WTC11 (cell line): ENCODE results near the gene ATP13A1. TPM values are rescaled to one million over a fixed set of nuclear protein-coding genes. Genes with fewer than 3 reads are reported as not detected.

ENCODE experiments used
- ATAC-seq: fragments of 200-7000 bp; cut with Tn5 transposase; 2 replicates; pipeline ENCODE4 v1.10.0; 2021; ENCODE audit warnings: mild to moderate bottlenecking, moderate library complexity
- Bru-seq: library from RNA; stranded (reverse); fragments of 400-500 nt; gene quantifications from one replicate; lab custom pipeline; 2021; lab: Mats Ljungman, UMichigan
- CTCF ChIA-PET: fragments of 300-600 bp; sonication (Branson Sonifier 250); formaldehyde crosslinking; loops from one replicate; lab custom pipeline; 2021; ENCODE audit warnings: antibody characterized with exemption; lab: Charles Lee
- POLR2A ChIA-PET: fragments of 350-600 bp; sonication (Branson Sonifier 250); formaldehyde crosslinking; loops from one replicate; lab custom pipeline; 2021; ENCODE audit warnings: antibody characterized with exemption; lab: Charles Lee
- DNase-seq: peaks from one replicate; pipeline ENCODE4 v3.0.0; 2021; ENCODE audit warnings: low spot score
- H3K27ac Mint-ChIP-seq: 2 replicates; pipeline ENCODE4 v1.8.0; 2021; ENCODE audit warnings: mixed read lengths
- H3K27me3 Mint-ChIP-seq: 2 replicates; pipeline ENCODE4 v1.8.0; 2021; ENCODE audit warnings: low read depth, mild to moderate bottlenecking, moderate library complexity, mixed read lengths
- H3K36me3 Mint-ChIP-seq: 2 replicates; pipeline ENCODE4 v1.8.0; 2021; ENCODE audit warnings: mixed read lengths
- H3K4me1 Mint-ChIP-seq: 2 replicates; pipeline ENCODE4 v1.8.0; 2022; ENCODE audit warnings: mixed read lengths
- H3K4me3 Mint-ChIP-seq: 2 replicates; pipeline ENCODE4 v1.8.0; 2021; ENCODE audit warnings: mild to moderate bottlenecking, moderate library complexity, mixed read lengths
- H3K9me3 Mint-ChIP-seq: 2 replicates; pipeline ENCODE4 v1.8.0; 2021; ENCODE audit warnings: mixed read lengths
- ATF6 ChIP-seq: sonication (generic); formaldehyde crosslinking; IDR thresholded peaks from 2 replicates; pipeline ENCODE4 v1.8.1; 2023; ENCODE audit warnings: mild to moderate bottlenecking, missing genetic modification reagents
- CREM ChIP-seq: sonication (generic); formaldehyde crosslinking; IDR thresholded peaks from 2 replicates; pipeline ENCODE4 v1.8.1; 2022; ENCODE audit warnings: mild to moderate bottlenecking, missing genetic modification reagents, moderate library complexity
- ELF4 ChIP-seq: sonication (generic); formaldehyde crosslinking; IDR thresholded peaks from 2 replicates; pipeline ENCODE4 v1.8.1; 2022; ENCODE audit warnings: low read depth, mild to moderate bottlenecking, moderate library complexity, missing genetic modification reagents
- ETV6 ChIP-seq: sonication (generic); formaldehyde crosslinking; IDR thresholded peaks from 2 replicates; pipeline ENCODE4 v1.8.1; 2022; ENCODE audit warnings: mild to moderate bottlenecking, missing genetic modification reagents
- FOXP1 ChIP-seq: sonication (generic); formaldehyde crosslinking; IDR thresholded peaks from 2 replicates; pipeline ENCODE4 v1.8.0; 2022; ENCODE audit warnings: missing genetic modification reagents, mild to moderate bottlenecking, moderate library complexity, borderline replicate concordance
- GABPB1 ChIP-seq: sonication (generic); formaldehyde crosslinking; IDR thresholded peaks from 2 replicates; pipeline ENCODE4 v1.8.1; 2023; ENCODE audit warnings: mild to moderate bottlenecking, missing genetic modification reagents
- GRHL2 ChIP-seq: fragments of 250-450 bp; sonication (Bioruptor Pico); IDR thresholded peaks from 2 replicates; pipeline ENCODE4 v1.8.0; 2022; ENCODE audit warnings: mild to moderate bottlenecking, moderate library complexity; ENCODE audit not compliant: insufficient replicate concordance, severe bottlenecking
- HMGXB4 ChIP-seq: sonication (generic); formaldehyde crosslinking; IDR thresholded peaks from 2 replicates; pipeline ENCODE4 v1.8.1; 2023; ENCODE audit warnings: mild to moderate bottlenecking, moderate library complexity, missing genetic modification reagents
- IRF2 ChIP-seq: sonication (generic); formaldehyde crosslinking; IDR thresholded peaks from 2 replicates; pipeline ENCODE4 v1.8.0; 2022; ENCODE audit warnings: low read depth, missing genetic modification reagents, borderline replicate concordance
- MXD4 ChIP-seq: fragments of 250-450 bp; sonication (Bioruptor Pico); IDR thresholded peaks from 2 replicates; pipeline ENCODE4 v1.8.0; 2021; ENCODE audit warnings: mild to moderate bottlenecking, moderate library complexity, borderline replicate concordance
- NFE2L1 ChIP-seq: sonication (generic); formaldehyde crosslinking; IDR thresholded peaks from 2 replicates; pipeline ENCODE4 v1.8.1; 2023; ENCODE audit warnings: missing genetic modification reagents
- NR2C2 ChIP-seq: sonication (generic); formaldehyde crosslinking; IDR thresholded peaks from 2 replicates; pipeline ENCODE4 v1.8.0; 2022; ENCODE audit warnings: mild to moderate bottlenecking, missing genetic modification reagents
- SMAD4 ChIP-seq: sonication (generic); formaldehyde crosslinking; IDR thresholded peaks from 2 replicates; pipeline ENCODE4 v1.8.0; 2022; ENCODE audit warnings: mild to moderate bottlenecking, missing genetic modification reagents
- SP1 ChIP-seq: sonication (generic); formaldehyde crosslinking; conservative IDR thresholded peaks from 2 replicates; pipeline ENCODE4 v1.8.1; 2022; ENCODE audit warnings: missing genetic modification reagents
- STAT6 ChIP-seq: sonication (generic); formaldehyde crosslinking; conservative IDR thresholded peaks from 2 replicates; pipeline ENCODE4 v1.8.1; 2023; ENCODE audit warnings: mild to moderate bottlenecking, low read depth, missing genetic modification reagents, moderate library complexity
- USF1 ChIP-seq: sonication (generic); formaldehyde crosslinking; IDR thresholded peaks from 2 replicates; pipeline ENCODE4 v1.8.0; 2022; ENCODE audit warnings: mild to moderate bottlenecking, missing genetic modification reagents
- ZNF219 ChIP-seq: sonication (generic); formaldehyde crosslinking; IDR thresholded peaks from 2 replicates; pipeline ENCODE4 v1.8.0; 2023; ENCODE audit warnings: missing genetic modification reagents, mild to moderate bottlenecking, borderline replicate concordance
- ZNF512 ChIP-seq: sonication (generic); formaldehyde crosslinking; IDR thresholded peaks from 2 replicates; pipeline ENCODE4 v1.8.1; 2022; ENCODE audit warnings: missing genetic modification reagents, borderline replicate concordance
- long read RNA-seq, 3 experiments: library from RNA in 1 of 3; library from capped mRNA in 1 of 3; library from polyadenylated mRNA in 1 of 3; unstranded in 2 of 3; stranded (forward) in 1 of 3; transcript quantifications; one replicate each; pipeline ENCODE4 v2.0.0, GENCODE V29; 2021
- total RNA-seq: library from RNA; stranded (reverse); gene quantifications from 3 replicates; pipeline ENCODE4 v1.2.3, GENCODE V29; 2021
- TF ChIP-seq, protein P1 (sequence below): sonication (generic); formaldehyde crosslinking; IDR thresholded peaks from 2 replicates; pipeline ENCODE4 v1.8.0; 2022; ENCODE audit warnings: missing genetic modification reagents
- TF ChIP-seq, protein P2 (sequence below): sonication (generic); formaldehyde crosslinking; IDR thresholded peaks from 2 replicates; pipeline ENCODE4 v1.8.1; 2022; ENCODE audit warnings: mild to moderate bottlenecking, moderate library complexity, missing genetic modification reagents

Gene ATP13A1
- 63.4 to 82.6 TPM (median 64.3 TPM) in 3 replicates for total RNA-seq
- Bru-seq, nascent RNA: percentile 70 among the genes with signal in this experiment
- long read RNA-seq, experiment 1, transcript ATP13A1-202 (26 exons, 3,861 nt): major isoform, 302 of 510 reads
- long read RNA-seq, experiment 1, partial matches to known transcripts: 46 of 510 reads
- long read RNA-seq, experiment 1, other reads (novel, unspliced or antisense): 162 of 510 reads
- long read RNA-seq, experiment 2, transcript ATP13A1-202 (26 exons, 3,861 nt): major isoform, 10 of 82 reads
- long read RNA-seq, experiment 2, partial matches to known transcripts: 37 of 82 reads
- long read RNA-seq, experiment 2, other reads (novel, unspliced or antisense): 35 of 82 reads
- long read RNA-seq, experiment 3, partial matches to known transcripts: 4 of 4 reads
- long read RNA-seq, experiment 3, other reads (novel, unspliced or antisense): 0 of 4 reads

GRCh38 chr19:19663256-19664120 is at the start of gene ATP13A1:
Gene ATP13A1 (minus strand): TSS chr19:19663676. CDS start chr19:19663666, 10 bp downstream.
- Mint-ChIP-seq H3K36me3 (peaks cover 15% of the 10 kb centered on the region), H3K4me3 (peak within 1 kb of the TSS; percentile 94), H3K27me3 (no peaks in the 10 kb centered on the region; the same call in 1 of the 2 replicates)
- TF ChIP-seq FOXP1 (CRISPR knock-in tag) (peak; percentile 54; the same call in 1 of the 2 replicates), MXD4 (CRISPR knock-in tag) (no peak), STAT6 (CRISPR knock-in tag) (0 out of 2 replicates have a peak, but pooled peaks have one; percentile 88), IRF2 (no peak), HMGXB4 (CRISPR knock-in tag) (peak; percentile 27; the same call in 1 of the 2 replicates), USF1 (CRISPR knock-in tag) (no peak), ELF4 (CRISPR knock-in tag) (no peak), ZNF512 (CRISPR knock-in tag) (no peak), SP1 (peak; percentile 89), CREM (CRISPR knock-in tag) (peak; percentile 69; the same call in 1 of the 2 replicates), NR2C2 (CRISPR knock-in tag) (no peak), GRHL2 (CRISPR knock-in tag) (no peak), NFE2L1 (0 out of 2 replicates have a peak, but pooled peaks have one; percentile 57), ATF6 (CRISPR knock-in tag) (no peak), ZNF219 (no peak), SMAD4 (CRISPR knock-in tag) (no peak), ETV6 (CRISPR knock-in tag) (peak; percentile 83; the same call in 1 of the 2 replicates), GABPB1 (peak; percentile 59; the same call in 1 of the 2 replicates)
- TF ChIP-seq, protein P1, sequence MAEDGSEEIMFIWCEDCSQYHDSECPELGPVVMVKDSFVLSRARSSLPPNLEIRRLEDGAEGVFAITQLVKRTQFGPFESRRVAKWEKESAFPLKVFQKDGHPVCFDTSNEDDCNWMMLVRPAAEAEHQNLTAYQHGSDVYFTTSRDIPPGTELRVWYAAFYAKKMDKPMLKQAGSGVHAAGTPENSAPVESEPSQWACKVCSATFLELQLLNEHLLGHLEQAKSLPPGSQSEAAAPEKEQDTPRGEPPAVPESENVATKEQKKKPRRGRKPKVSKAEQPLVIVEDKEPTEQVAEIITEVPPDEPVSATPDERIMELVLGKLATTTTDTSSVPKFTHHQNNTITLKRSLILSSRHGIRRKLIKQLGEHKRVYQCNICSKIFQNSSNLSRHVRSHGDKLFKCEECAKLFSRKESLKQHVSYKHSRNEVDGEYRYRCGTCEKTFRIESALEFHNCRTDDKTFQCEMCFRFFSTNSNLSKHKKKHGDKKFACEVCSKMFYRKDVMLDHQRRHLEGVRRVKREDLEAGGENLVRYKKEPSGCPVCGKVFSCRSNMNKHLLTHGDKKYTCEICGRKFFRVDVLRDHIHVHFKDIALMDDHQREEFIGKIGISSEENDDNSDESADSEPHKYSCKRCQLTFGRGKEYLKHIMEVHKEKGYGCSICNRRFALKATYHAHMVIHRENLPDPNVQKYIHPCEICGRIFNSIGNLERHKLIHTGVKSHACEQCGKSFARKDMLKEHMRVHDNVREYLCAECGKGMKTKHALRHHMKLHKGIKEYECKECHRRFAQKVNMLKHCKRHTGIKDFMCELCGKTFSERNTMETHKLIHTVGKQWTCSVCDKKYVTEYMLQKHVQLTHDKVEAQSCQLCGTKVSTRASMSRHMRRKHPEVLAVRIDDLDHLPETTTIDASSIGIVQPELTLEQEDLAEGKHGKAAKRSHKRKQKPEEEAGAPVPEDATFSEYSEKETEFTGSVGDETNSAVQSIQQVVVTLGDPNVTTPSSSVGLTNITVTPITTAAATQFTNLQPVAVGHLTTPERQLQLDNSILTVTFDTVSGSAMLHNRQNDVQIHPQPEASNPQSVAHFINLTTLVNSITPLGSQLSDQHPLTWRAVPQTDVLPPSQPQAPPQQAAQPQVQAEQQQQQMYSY (CRISPR knock-in tag): no peak
- TF ChIP-seq, protein P2, sequence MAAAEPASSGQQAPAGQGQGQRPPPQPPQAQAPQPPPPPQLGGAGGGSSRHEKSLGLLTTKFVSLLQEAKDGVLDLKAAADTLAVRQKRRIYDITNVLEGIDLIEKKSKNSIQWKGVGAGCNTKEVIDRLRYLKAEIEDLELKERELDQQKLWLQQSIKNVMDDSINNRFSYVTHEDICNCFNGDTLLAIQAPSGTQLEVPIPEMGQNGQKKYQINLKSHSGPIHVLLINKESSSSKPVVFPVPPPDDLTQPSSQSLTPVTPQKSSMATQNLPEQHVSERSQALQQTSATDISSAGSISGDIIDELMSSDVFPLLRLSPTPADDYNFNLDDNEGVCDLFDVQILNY (CRISPR knock-in tag): no peak

More at GRCh38 chr19:19663256-19664120, at the start of gene ATP13A1:
- H3K9me3 Mint-ChIP-seq: no peaks in the 10 kb centered on the region
- DNase-seq: peak; percentile 88
- ChIA-PET CTCF (interaction anchor here (0.6 to 2.3 kb wide), 4 partner anchors 20 to 131 kb away, joined by 3 to 10 read pairs (median 8); partner anchors contain the start of gene GMIP), POLR2A (interaction anchor here (0.5 to 1.1 kb wide), 7 partner anchors 19 to 202 kb away, joined by 3 to 8 read pairs (median 4); partner anchors contain the start of genes GMIP, LPAR2, ZNF253 and ZNF506)
- peak within 1 kb of the TSS; percentile 97 for H3K27ac Mint-ChIP-seq
- peak; percentile 77 for ATAC-seq
- peaks cover 23% of the 10 kb centered on the region for H3K4me1 Mint-ChIP-seq
